G401.6 (cell line): ENCODE data around the gene PEAR1.

Experiments
- FAIRE-seq: peaks from 2 replicates; lab custom pipeline; 2012; peaks lifted over from hg19 to GRCh38; lab: Jason Lieb, UNC

Gene PEAR1

GRCh38 chr1:156900896-156901589 is 7.5 kb downstream of the PEAR1 start:
- FAIRE-seq = no peak

GRCh38 chr1:156901590-156901900 is 8.0 kb downstream of the PEAR1 start:
- FAIRE-seq = no peak

- FAIRE-seq = no peak
Observed at GRCh38 chr1:156901966-156902915, 8.7 kb downstream of the PEAR1 start.

GRCh38 chr1:156903328-156904091 is 10.0 kb downstream of the PEAR1 start:
- FAIRE-seq = no peak

- no peak for FAIRE-seq
Observed at GRCh38 chr1:156904187-156904959, 10.9 kb downstream of the PEAR1 start.

- FAIRE-seq = no peak
Observed at GRCh38 chr1:156905176-156905575, 11.7 kb downstream of the PEAR1 start.

GRCh38 chr1:156905651-156906050 is 12.1 kb downstream of the PEAR1 start:
- FAIRE-seq = no peak

GRCh38 chr1:156906206-156906906 is 12.8 kb downstream of the PEAR1 start:
- FAIRE-seq = no peak

GRCh38 chr1:156908541-156908940 is 15.0 kb downstream of the PEAR1 start:
- FAIRE-seq = no peak

GRCh38 chr1:156908955-156909354 is 15.4 kb downstream of the PEAR1 start:
- FAIRE-seq = no peak

GRCh38 chr1:156909671-156910070 is 16.2 kb downstream of the PEAR1 start:
- FAIRE-seq = no peak

- FAIRE-seq = no peak
Observed at GRCh38 chr1:156910309-156910782, 16.8 kb downstream of the PEAR1 start.

GRCh38 chr1:156911577-156912298 is 18.2 kb downstream of the PEAR1 start:
- no peak for FAIRE-seq

- no peak for FAIRE-seq
Observed at GRCh38 chr1:156912310-156912709, 18.8 kb downstream of the PEAR1 start.

GRCh38 chr1:156912861-156913808 is 19.6 kb downstream of the PEAR1 start:
- FAIRE-seq = no peak

GRCh38 chr1:156913809-156914387 is 20.4 kb downstream of the PEAR1 start:
- no peak for FAIRE-seq

GRCh38 chr1:156914440-156914856 is 20.9 kb downstream of the PEAR1 start:
- FAIRE-seq = no peak

- no peak for FAIRE-seq
Observed at GRCh38 chr1:156920233-156921052, 26.9 kb downstream of the PEAR1 start, which contains the start of gene LRRC71. LRRC71 (plus strand) TSS chr1:156920632; CDS start chr1:156920804, 172 bp downstream.
